Erythroblast (primary cell): Measurements from ENCODE around the gene BLOC1S5.

Source experiments
- GATA1 ChIP-seq: IDR thresholded peaks from 2 replicates; pipeline ENCODE4 v1.6.1; 2011; ENCODE audit warnings: low read depth, mild to moderate bottlenecking, control low read depth, low read length, moderate library complexity
- POLR2A ChIP-seq: IDR thresholded peaks from 2 replicates; pipeline ENCODE4 v1.6.1; 2011; ENCODE audit warnings: mild to moderate bottlenecking, low read length

DNA sequence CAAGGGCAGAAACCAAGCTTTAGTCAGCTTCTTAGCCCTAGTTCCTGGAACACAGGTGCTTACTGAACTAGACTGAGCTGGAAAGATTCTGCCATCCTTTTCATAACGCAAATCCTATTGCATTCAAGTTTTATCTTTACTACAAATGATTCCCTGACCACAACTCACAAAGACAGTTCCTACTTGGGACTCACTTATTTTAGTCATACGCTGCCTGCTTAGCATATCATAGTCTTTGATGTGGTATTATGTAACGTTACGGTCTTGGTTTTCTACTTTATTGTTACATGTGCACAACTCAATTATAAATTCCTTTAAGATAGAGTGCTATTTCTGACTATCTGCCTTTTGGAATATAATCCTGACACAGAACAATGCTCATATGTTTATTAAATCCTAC, 59.1 kb downstream of the BLOC1S5 start:
- TF ChIP-seq POLR2A = no peak
- TF ChIP-seq GATA1 = no peak
